A549 treated with RU486 at 1 μM for 4 hours (cell line): ENCODE data around the gene VENTX. TPM values are rescaled to one million over a fixed set of nuclear protein-coding genes. Genes with fewer than 3 reads are reported as not detected.

Source experiments
- total RNA-seq: library from RNA; stranded (reverse); fragments of 200-300 nt; extraction: Qiagen RNA extraction; gene quantifications from 5 replicates; pipeline ENCODE4 v1.2.3, GENCODE V29; 2022; ENCODE audit warnings: low read depth

VENTX gene
- not detected in 5 replicates for total RNA-seq

DNA sequence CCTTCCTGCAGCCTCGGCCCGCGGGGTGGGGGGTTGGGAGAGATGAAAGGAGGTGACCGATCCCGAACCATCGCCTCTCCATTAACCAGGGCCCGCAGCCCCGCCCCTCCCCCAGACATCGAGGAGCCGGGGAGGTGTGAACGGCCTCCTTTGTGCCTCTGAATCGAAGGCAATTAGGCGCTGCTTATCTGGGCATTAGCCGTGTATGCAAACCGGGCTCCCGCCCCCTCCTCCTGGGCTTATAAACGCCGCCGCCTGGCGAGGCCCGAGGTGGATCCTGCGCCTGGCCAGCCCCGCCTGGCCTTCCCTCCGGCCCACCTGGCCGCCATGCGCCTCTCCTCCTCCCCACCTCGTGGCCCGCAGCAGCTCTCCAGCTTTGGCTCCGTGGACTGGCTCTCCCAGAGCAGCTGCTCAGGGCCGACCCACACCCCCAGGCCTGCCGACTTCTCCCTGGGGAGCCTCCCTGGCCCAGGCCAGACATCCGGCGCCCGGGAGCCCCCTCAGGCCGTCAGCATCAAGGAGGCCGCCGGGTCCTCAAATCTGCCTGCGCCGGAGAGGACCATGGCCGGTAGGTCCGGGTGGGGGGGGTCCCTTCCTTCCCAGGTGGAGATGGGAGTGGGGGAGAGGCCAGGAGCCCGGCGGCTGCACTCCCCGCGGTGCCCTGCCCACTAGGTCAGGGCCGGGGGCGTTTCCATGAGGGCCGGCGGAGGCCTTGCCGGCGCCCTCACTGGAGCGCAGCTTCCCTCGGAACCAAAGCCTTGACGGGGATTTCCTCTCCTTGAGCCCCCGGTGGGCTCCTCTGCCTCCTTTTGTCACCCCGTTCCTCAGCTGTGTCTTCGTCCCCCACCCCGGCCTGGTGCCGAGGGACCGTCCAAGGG, at the start of gene VENTX:
Gene VENTX (plus strand): TSS at position 268 of the 878 bp plus-strand sequence. CDS start 60 bp downstream, at position 328.

DNA sequence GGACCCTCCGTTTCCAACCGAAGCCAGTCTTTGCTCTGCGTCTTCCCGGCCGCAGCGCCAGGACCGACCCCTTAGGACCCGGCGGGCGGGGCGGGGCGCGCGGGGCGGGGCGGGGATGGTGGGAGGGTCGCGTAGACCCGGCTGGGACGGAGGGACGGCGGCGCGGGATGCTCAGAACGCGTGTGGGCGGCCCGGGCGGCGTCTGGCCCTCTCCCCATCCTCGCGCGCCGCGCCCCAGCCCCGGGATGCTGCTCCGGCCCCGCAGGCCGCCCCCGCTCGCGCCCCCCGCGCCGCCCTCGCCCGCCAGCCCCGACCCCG, 7.7 kb upstream of the VENTX start, which contains the start of gene UTF1:
Gene UTF1 (plus strand): TSS at position 174 of the 318 bp plus-strand sequence. CDS start 72 bp downstream, at position 246.

DNA sequence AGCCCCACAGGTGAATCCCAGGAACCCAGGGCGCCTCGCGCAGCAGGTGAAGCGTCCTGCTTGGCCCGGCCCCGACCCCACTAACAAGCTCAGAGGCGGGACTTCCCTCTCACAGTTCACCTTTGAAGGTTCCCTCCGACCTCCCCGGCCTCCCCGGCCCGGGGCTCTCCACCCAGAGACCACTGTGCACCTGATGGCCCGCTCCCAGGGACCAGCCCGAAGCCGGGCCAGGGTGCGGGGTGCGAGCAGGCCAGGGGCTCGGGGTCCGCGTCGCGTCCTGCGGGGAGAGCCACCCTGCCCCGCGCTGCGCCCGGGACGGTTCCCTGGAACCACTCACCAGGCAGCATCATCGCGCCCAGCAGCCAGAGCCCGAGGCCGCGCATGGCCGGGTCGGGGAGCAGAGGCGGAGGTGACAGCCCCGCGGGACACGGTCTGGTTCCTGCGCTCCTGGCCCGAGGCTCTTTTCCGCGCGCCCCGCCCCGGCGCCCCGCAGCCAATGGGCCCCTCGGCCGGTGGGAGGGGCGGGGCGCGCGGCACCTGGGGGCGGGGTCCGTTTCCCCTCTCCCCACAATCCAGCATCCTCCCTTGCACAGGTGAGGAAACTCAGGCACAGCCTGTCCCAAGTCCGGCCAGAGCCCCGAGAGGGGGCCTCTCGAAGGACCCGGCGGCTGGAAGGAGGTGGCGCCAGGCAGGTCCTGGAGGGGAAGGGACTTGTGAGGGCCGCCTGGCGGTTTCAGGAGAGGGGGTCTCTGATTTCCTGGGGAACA, 39.0 kb downstream of the VENTX start, which contains the start of gene ADAM8:
Gene ADAM8 (minus strand): TSS at position 434 of the 767 bp plus-strand sequence. CDS start 51 bp downstream, at position 383.

Other genes with a start within 250 kb of the VENTX start
- 0.02 to 0.07 TPM in 2 of 5 replicates, not detected in the others for gene ADGRA1, start 149.9 kb upstream of the VENTX start, total RNA-seq
- 0.77 to 2.4 TPM (median 0.94 TPM) in 5 replicates for gene KNDC1, start 77.6 kb upstream of the VENTX start, total RNA-seq
- gene UTF1, start 7.6 kb upstream of the VENTX start, total RNA-seq: 0.08 to 0.16 TPM (median 0.16 TPM) in 3 of 5 replicates, not detected in the others
- gene ADAM8, start 39.0 kb downstream of the VENTX start, total RNA-seq: 1.3 to 4.3 TPM (median 3.7 TPM) in 5 replicates
- gene TUBGCP2, start 71.0 kb downstream of the VENTX start, total RNA-seq: 32.0 to 44.5 TPM (median 43.6 TPM) in 5 replicates
- gene ZNF511, start 71.1 kb downstream of the VENTX start, total RNA-seq: 66.0 to 79.6 TPM (median 70.4 TPM) in 5 replicates
- gene CALY, start 99.0 kb downstream of the VENTX start, total RNA-seq: 0.54 to 1.3 TPM (median 0.72 TPM) in 5 replicates
- 0.15 to 0.84 TPM (median 0.29 TPM) in 3 of 5 replicates, not detected in the others for gene PRAP1, start 109.5 kb downstream of the VENTX start, total RNA-seq
- gene FUOM, start 120.2 kb downstream of the VENTX start, total RNA-seq: 10.7 to 19.0 TPM (median 13.1 TPM) in 5 replicates
- 132 to 169 TPM (median 145 TPM) in 5 replicates for gene ECHS1, start 135.5 kb downstream of the VENTX start, total RNA-seq
- 1.5 to 2.2 TPM (median 1.8 TPM) in 5 replicates for gene PAOX, start 141.4 kb downstream of the VENTX start, total RNA-seq
- gene MTG1, start 156.3 kb downstream of the VENTX start, total RNA-seq: 38.1 to 53.7 TPM (median 51.4 TPM) in 5 replicates
- gene SPRN, start 186.8 kb downstream of the VENTX start, total RNA-seq: 0.11 to 0.28 TPM (median 0.15 TPM) in 5 replicates
- 0.06 to 0.27 TPM (median 0.22 TPM) in 5 replicates for gene SCART1, start 216.1 kb downstream of the VENTX start, total RNA-seq